GM18526 (cell line): ENCODE measurements around the gene JMJD6.

Source experiments
- POLR2A ChIP-seq: IDR thresholded peaks from 3 replicates; pipeline ENCODE4 v1.6.1; 2011; ENCODE audit not compliant: insufficient read length; ENCODE audit errors: extremely low read depth

JMJD6 gene

GRCh38 chr17:76707985-76708807, 18.2 kb downstream of the JMJD6 start:
- no peak for TF ChIP-seq POLR2A

DNA sequence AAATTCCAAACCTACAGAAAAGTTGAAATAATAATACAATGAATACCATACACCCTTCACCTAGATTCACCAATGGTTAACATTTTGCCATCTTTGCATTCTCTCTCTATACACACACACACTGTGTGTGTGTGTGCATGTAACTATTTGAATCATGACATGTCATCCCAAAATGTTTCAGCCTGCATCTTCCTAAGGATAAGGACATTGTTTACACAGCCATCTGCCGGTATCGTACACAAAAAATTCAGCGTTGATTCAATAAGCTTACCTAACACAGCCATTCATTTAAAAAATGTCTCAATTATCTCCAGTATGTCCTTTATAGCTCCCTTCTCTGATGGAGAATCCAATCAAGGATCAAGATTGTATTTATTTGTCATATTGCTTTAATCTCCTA, 19.6 kb downstream of the JMJD6 start:
- no peak for TF ChIP-seq POLR2A

DNA sequence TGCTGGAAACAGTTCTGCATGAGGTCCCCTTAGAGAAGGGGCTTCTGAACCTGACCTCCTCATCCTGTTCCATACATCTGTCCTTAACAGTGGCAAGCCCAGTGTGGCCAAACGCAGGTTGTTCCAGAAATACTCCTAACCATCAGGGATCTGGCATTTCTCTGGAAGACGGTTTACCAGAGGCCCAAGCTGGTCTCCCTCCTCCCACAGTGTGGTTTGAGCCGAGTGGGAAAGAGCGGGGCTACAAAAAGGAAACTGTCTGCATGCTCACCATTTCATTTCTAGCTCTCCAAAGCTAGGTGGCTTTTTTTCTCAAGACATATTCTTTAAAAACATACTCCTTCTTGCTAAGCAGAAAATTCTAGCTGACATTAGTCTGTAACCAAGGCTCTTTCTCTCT, 21.6 kb downstream of the JMJD6 start:
- TF ChIP-seq POLR2A, result no peak

DNA sequence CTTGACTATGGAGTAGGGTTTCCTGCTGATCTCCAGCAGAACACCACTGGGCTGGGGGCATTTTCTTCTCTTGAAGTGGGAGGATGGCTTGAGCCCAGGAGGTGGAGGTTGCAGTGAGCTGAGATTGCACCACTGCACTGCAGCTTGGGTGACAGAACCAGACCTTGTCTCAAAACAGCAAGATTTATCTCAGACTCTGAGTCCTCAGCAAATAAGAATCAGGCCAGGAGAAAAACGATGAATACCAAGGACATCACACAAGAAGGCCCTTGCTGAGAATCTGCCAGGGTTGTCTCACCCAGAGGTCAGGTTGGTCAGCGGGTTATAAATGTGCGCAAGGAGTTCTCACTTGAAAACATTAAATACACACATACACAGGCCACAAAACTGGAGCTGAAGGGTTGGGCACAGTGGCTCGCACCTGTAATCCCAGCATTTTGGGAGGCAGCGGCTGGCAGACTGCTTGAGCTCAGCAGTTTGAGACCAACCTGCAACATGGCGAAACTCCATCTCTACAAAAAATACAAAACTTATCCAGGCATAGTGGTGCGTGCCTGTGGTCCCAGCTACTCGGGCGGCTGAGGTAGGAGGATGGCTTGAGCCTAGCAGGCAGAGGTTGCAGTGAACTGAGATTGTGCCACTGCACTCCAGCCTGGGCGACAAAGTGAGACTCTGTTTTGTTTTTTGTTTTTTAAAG, 23.3 kb downstream of the JMJD6 start:
- no peak for TF ChIP-seq POLR2A

DNA sequence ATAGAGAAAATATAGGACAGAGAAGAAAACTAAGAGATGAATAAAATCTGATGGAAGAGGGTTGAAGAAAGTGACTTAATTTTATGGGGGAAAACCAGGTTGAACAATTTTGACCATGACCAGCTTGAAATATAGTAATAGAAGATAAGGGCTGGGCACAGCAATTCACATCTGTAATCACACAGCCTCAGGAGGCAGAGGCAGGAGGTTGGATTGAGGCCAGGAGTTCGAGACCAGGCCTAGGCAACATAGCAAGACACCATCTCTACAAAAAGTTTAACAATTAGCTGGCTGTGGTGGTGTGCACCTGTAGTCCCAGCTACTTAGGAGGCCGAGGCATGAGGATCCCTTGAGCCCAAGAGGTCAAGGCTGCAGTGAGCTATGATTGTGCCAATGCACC, 24.3 kb downstream of the JMJD6 start:
- no peak for TF ChIP-seq POLR2A

DNA sequence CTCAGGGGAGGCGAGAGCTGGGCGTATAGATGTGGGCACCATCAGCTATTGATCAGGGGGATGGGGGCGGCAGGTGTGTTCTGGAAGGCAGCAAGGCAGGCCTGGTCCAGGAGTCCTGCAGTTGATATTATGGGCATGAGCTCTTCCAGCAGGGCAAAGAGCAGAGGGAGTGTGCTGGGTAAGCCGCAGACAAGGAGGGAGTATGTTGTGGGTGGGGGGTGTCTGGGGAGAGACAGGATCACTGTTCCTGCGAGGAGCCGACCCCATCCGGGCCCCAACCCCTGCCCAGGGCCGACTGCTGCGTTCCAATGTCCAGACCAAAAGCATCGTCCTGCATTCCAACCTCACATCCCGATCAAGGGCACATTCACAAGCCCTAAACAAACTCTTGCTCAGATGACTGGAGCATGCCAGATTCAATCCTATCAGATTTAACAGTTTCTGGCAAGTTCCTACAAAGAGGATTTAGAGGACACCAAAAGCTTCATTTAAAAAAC, 24.9 kb downstream of the JMJD6 start:
- no peak for TF ChIP-seq POLR2A

- no peak for TF ChIP-seq POLR2A
These were observed 25.6 kb downstream of the JMJD6 start for GRCh38 chr17:76700617-76701470.

GRCh38 chr17:76700270-76700616, 26.2 kb downstream of the JMJD6 start:
- TF ChIP-seq POLR2A, result no peak

- no peak for TF ChIP-seq POLR2A
These were observed 28.5 kb downstream of the JMJD6 start for GRCh38 chr17:76697702-76698465.

GRCh38 chr17:76696763-76697701, 29.4 kb downstream of the JMJD6 start:
- TF ChIP-seq POLR2A, result no peak

- TF ChIP-seq POLR2A, result no peak
These were observed 31.2 kb downstream of the JMJD6 start for GRCh38 chr17:76695059-76695831.

DNA sequence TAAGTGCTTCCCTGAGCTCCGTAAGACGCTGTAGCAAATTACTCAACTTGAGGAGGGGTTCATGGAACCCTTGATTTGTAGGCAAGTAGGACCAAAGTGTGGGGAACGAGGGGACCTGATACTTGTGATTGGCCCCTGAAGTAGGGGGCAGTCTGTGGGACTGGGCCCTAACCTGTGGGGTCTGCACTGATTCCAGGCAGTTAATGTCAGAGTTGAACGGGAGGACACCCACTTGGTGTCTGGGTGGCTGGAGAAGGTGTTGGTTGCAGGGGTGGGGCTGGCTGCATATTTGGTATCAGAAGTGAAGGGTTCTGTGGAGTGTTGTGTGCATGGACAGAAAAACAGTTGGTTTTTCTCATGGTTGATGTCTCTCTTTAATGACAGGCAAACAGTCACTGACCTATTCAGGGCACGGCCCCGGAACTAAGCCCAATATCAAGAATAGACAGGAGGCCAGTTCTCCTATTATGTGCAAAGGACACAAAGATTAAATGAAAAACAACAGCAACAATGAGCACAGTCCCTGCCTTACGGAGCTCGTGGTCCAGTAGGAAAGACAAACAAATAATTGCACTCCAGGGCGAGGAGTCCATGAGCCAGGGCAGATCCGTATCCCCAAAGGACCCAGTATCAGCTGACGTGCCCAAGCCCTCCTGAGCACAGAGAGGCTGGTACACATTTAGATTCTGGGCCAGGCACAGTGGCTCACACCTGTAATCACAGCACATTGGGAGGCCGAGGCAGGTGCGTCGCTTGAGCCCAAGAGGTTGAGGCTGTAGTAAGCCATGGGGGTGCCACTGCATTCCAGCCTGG, 34.8 kb downstream of the JMJD6 start:
- TF ChIP-seq POLR2A, result no peak
